PFSK-1 (cell line): Measurements from ENCODE around the gene SLC29A1.
A peak's percentile ranks its signal among the peaks of the same experiment; 100 is the strongest.

Experiments used
- FOXP2 ChIP-seq: optimal IDR thresholded peaks from 2 replicates; pipeline ENCODE3; 2011; ENCODE audit warnings: borderline replicate concordance, control low read depth, inconsistent platforms; ENCODE audit not compliant: insufficient read depth; ENCODE audit errors: extremely low read length, extremely low read depth
- POLR2AphosphoS5 ChIP-seq: IDR thresholded peaks from 2 replicates; pipeline ENCODE4 v1.6.1; 2012; ENCODE audit warnings: low read depth, mild to moderate bottlenecking, control low read depth, low read length, moderate library complexity
- REST ChIP-seq, 2 experiments: IDR thresholded peaks; 2 replicates each; pipeline versions ENCODE4 v1.6.1 to v1.8.0; 2011 to 2012; ENCODE audit warnings: low read depth in 2 of 2, low read length in 2 of 2, control low read depth in 1 of 2, inconsistent platforms in 1 of 2, mild to moderate bottlenecking in 1 of 2, moderate library complexity in 1 of 2; ENCODE audit not compliant: insufficient read depth in 1 of 2
- SIN3A ChIP-seq: IDR thresholded peaks from 2 replicates; pipeline ENCODE4 v1.6.1; 2012; ENCODE audit warnings: mild to moderate bottlenecking, low read length, moderate library complexity, borderline replicate concordance; ENCODE audit not compliant: insufficient read depth
- TAF1 ChIP-seq: IDR thresholded peaks from 2 replicates; pipeline ENCODE4 v1.6.1; 2012; ENCODE audit warnings: low read length, control low read depth, borderline replicate concordance; ENCODE audit not compliant: insufficient read depth

The SLC29A1 gene

GRCh38 chr6:44254191-44255104 is 31.1 kb downstream of the SLC29A1 start:
- TF ChIP-seq FOXP2: no peak
- peak; percentile 93 for TF ChIP-seq POLR2AphosphoS5
- TF ChIP-seq REST (IDR thresholded peaks at IDR 0.05; ENCODE audit: insufficient read depth in 1 of 2, low read depth in 2 of 2, low read length in 2 of 2): no peak
- peak; percentile 62; the same call in 1 of the 2 replicates for TF ChIP-seq TAF1
- peak; percentile 60; the same call in 1 of the 2 replicates for TF ChIP-seq SIN3A

- TF ChIP-seq TAF1: no peak
- TF ChIP-seq POLR2AphosphoS5: peak; percentile 12
- no peak for TF ChIP-seq FOXP2
- TF ChIP-seq REST (IDR thresholded peaks at IDR 0.05; ENCODE audit: insufficient read depth in 1 of 2, low read depth in 2 of 2, low read length in 2 of 2): 0 out of 4 replicates have a peak, but pooled peaks of 1 of the 2 experiments have one; percentile 20
- no peak for TF ChIP-seq SIN3A
These were observed 31.9 kb downstream of the SLC29A1 start for GRCh38 chr6:44255105-44255808.

GRCh38 chr6:44255871-44256774 is 32.7 kb downstream of the SLC29A1 start:
- TF ChIP-seq REST (IDR thresholded peaks at IDR 0.05; ENCODE audit: insufficient read depth in 1 of 2, low read depth in 2 of 2, low read length in 2 of 2): no peak
- no peak for TF ChIP-seq SIN3A
- no peak for TF ChIP-seq FOXP2
- no peak for TF ChIP-seq POLR2AphosphoS5
- TF ChIP-seq TAF1: no peak

GRCh38 chr6:44256775-44257024 is 33.3 kb downstream of the SLC29A1 start:
- peak; percentile 8; the same call in 1 of the 2 replicates for TF ChIP-seq SIN3A
- TF ChIP-seq TAF1: no peak

GRCh38 chr6:44257025-44257752 is 33.8 kb downstream of the SLC29A1 start, which contains the start of gene SLC35B2:
TSS of gene SLC35B2 (minus strand) at chr6:44257528. CDS start at chr6:44257410, 118 bp downstream.
- TF ChIP-seq TAF1: no peak
- TF ChIP-seq POLR2AphosphoS5: peak; percentile 70; the same call in 1 of the 2 replicates
- no peak for TF ChIP-seq FOXP2
- no peak for TF ChIP-seq SIN3A
- TF ChIP-seq REST (IDR thresholded peaks at IDR 0.05; ENCODE audit: insufficient read depth in 1 of 2, low read depth in 2 of 2, low read length in 2 of 2): 0 out of 4 replicates have a peak, but pooled peaks of 1 of the 2 experiments have one; percentile 26
